ENCODE data around the gene PCDHA5.

DNA sequence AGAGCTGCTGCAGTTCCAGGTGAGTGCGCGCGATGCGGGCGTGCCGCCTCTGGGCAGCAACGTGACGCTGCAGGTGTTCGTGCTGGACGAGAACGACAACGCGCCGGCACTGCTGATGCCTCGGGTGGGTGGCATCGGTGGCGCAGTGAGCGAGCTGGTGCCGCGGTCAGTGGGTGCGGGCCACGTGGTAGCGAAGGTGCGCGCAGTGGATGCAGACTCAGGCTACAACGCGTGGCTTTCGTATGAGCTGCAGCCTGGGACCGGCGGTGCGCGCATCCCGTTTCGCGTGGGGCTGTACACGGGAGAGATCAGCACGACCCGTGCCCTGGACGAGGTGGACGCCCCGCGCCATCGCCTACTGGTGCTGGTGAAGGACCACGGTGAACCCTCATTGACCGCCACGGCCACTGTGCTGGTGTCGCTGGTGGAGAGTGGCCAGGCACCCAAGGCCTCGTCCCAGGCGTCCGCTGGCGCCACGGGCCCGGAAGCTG lies 18.6 kb upstream of the PCDHA5 start:
- TF ChIP-seq CTCF (IDR thresholded peaks at IDR 0.05) (no peak), POLR2A (IDR thresholded peaks at IDR 0.05) (no peak)

Measured in lower leg skin (tissue), 3 donors.